Endothelial cell of umbilical vein (primary cell): ENCODE results near the gene HECTD3. TPM values are rescaled to one million over a fixed set of nuclear protein-coding genes. Genes with fewer than 3 reads are reported as not detected.

ENCODE experiments used
- BruUV-seq: library from RNA; stranded (reverse); fragments of 400-500 nt; replicated peaks from 2 replicates; lab custom pipeline; 2021; lab: Mats Ljungman, UMichigan
- CTCF ChIA-PET: fragments of 300-600, 350-600 bp; sonication (Branson Sonifier 250); formaldehyde crosslinking; loops from one replicate; lab custom pipeline; 2021; ENCODE audit warnings: antibody characterized with exemption, inconsistent platforms; lab: Charles Lee
- POLR2A ChIA-PET: fragments of 300-600, 350-600 bp; sonication (Branson Sonifier 250); formaldehyde crosslinking; loops from one replicate; lab custom pipeline; 2021; ENCODE audit warnings: antibody characterized with exemption, inconsistent platforms; lab: Charles Lee
- DNase-seq: peaks from one replicate; pipeline ENCODE4 v3.0.0-alpha.2; 2011; ENCODE audit warnings: low read depth, low spot score
- FAIRE-seq: peaks from 2 replicates; lab custom pipeline; 2011; peaks lifted over from hg19 to GRCh38; lab: Jason Lieb, UNC
- H2AFZ ChIP-seq: 2 replicates; pipeline ENCODE4 v1.6.0; 2012; ENCODE audit warnings: low read depth, low read length, control low read depth, inconsistent platforms
- H3K27ac ChIP-seq: 2 replicates; pipeline ENCODE4 v1.5.1; 2011; ENCODE audit warnings: low read depth, mild to moderate bottlenecking, control low read depth, low read length, moderate library complexity; ENCODE audit not compliant: insufficient read depth
- H3K27me3 ChIP-seq, 2 experiments: 2 replicates each; pipeline versions ENCODE4 v1.6.0 to v1.6.1; 2011; ENCODE audit warnings: low read length in 2 of 2, mixed read lengths in 1 of 2; ENCODE audit not compliant: control insufficient read depth in 2 of 2, insufficient read depth in 2 of 2
- H3K36me3 ChIP-seq, 2 experiments: 2 replicates in 1 of 2; 3 replicates in 1 of 2; pipeline ENCODE4 v1.5.1; 2011; ENCODE audit warnings: low read length in 2 of 2, mild to moderate bottlenecking in 1 of 2, moderate library complexity in 1 of 2; ENCODE audit not compliant: control insufficient read depth in 2 of 2, insufficient read depth in 2 of 2; ENCODE audit errors: extremely low read depth in 1 of 2
- H3K4me1 ChIP-seq: 3 replicates; pipeline ENCODE4 v1.5.1; 2011; ENCODE audit warnings: mild to moderate bottlenecking, low read length; ENCODE audit not compliant: control insufficient read depth, insufficient read depth; ENCODE audit errors: extremely low read depth
- H3K4me2 ChIP-seq: 2 replicates; pipeline ENCODE4 v1.6.1; 2011; ENCODE audit warnings: low read length, control low read depth, mixed read lengths; ENCODE audit not compliant: insufficient read depth
- H3K4me3 ChIP-seq, 3 experiments: fragments of 200-600 bp in 1 of 3; sonication (generic), shearing (Covaris generic) in 1 of 3; replicated peaks in 1 of 3; 2 replicates each; pipeline ENCODE4 v1.5.1; 2011 to 2016; ENCODE audit warnings: control low read depth in 3 of 3, low read length in 3 of 3, mild to moderate bottlenecking in 2 of 3, inconsistent platforms in 1 of 3, low read depth in 1 of 3, moderate library complexity in 1 of 3; ENCODE audit not compliant: insufficient read depth in 1 of 3
- H3K79me2 ChIP-seq: 2 replicates; pipeline ENCODE4 v1.6.0; 2012; ENCODE audit warnings: low read length, inconsistent platforms; ENCODE audit not compliant: control insufficient read depth, insufficient read depth
- H3K9ac ChIP-seq: replicated peaks from 2 replicates; pipeline ENCODE3; 2011; ENCODE audit warnings: low read length, control low read depth; ENCODE audit not compliant: insufficient read depth; ENCODE audit errors: extremely low read depth
- H3K9me1 ChIP-seq: replicated peaks from 3 replicates; pipeline ENCODE4 v1.6.0; 2011; ENCODE audit warnings: mild to moderate bottlenecking, low read length; ENCODE audit not compliant: control insufficient read depth, insufficient read depth; ENCODE audit errors: extremely low read depth
- H3K9me3 ChIP-seq: replicated peaks from 2 replicates; pipeline ENCODE4 v1.5.1; 2012; ENCODE audit warnings: low read length, inconsistent platforms; ENCODE audit not compliant: control insufficient read depth, insufficient read depth
- H4K20me1 ChIP-seq: replicated peaks from 2 replicates; pipeline ENCODE3; 2011; ENCODE audit warnings: mild to moderate bottlenecking, low read length; ENCODE audit not compliant: control insufficient read depth, insufficient read depth; ENCODE audit errors: extremely low read depth
- EZH2 ChIP-seq: IDR thresholded peaks from 2 replicates; pipeline ENCODE4 v1.6.1; 2012; ENCODE audit warnings: borderline replicate concordance, low read depth, mild to moderate bottlenecking, moderate library complexity, low read length, inconsistent platforms; ENCODE audit not compliant: severe bottlenecking
- FOS ChIP-seq: IDR thresholded peaks from 2 replicates; pipeline ENCODE4 v1.6.1; 2011; ENCODE audit warnings: mild to moderate bottlenecking, low read length, moderate library complexity, borderline replicate concordance; ENCODE audit not compliant: insufficient read depth
- GATA2 ChIP-seq: IDR thresholded peaks from 2 replicates; pipeline ENCODE4 v1.7.0; 2011; ENCODE audit warnings: low read depth, mild to moderate bottlenecking, moderate library complexity, mixed read lengths, low read length; ENCODE audit not compliant: insufficient read length, insufficient read depth
- JUN ChIP-seq: IDR thresholded peaks from 2 replicates; pipeline ENCODE4 v1.6.1; 2011; ENCODE audit warnings: borderline replicate concordance, low read depth; ENCODE audit not compliant: insufficient read length, insufficient read depth
- MYC ChIP-seq: IDR thresholded peaks from one replicate; pipeline ENCODE4 v1.6.1; 2011; ENCODE audit warnings: mild to moderate bottlenecking, low read depth, low read length
- POLR2A ChIP-seq: IDR thresholded peaks from 2 replicates; pipeline ENCODE4 v1.6.1; 2012; ENCODE audit warnings: low read depth, mild to moderate bottlenecking, control low read depth, low read length
- POLR2AphosphoS5 ChIP-seq: IDR thresholded peaks from 2 replicates; pipeline ENCODE4 v1.6.1; 2012; ENCODE audit warnings: low read depth, mild to moderate bottlenecking, control low read depth, low read length, moderate library complexity; ENCODE audit not compliant: insufficient read depth
- dilution Hi-C: fragments of 300-500 bp; cut with MboI; formaldehyde crosslinking; loops from one replicate; pipeline ENCODE4 v1.15.0; 2019; ENCODE audit warnings: low sequenced_read_pairs; ENCODE audit not compliant: extremely low pct_ligation_motif_present
- intact Hi-C: fragments of 100-400 bp; cut with micrococcal nuclease; formaldehyde crosslinking; loops from one replicate; pipeline ENCODE4 v1.10.0; 2022
- polyA plus RNA-seq, 4 experiments: library from polyadenylated mRNA; depleted of rRNA in 3 of 4; stranded (reverse) in 3 of 4; unstranded in 1 of 4; fragments of >200 nt; gene quantifications; 2 replicates each; pipeline versions ENCODE4 v1.2.1 to v1.2.3, GENCODE V29; 2011 to 2012; ENCODE audit warnings: missing spikeins in 1 of 4
- total RNA-seq: library from RNA; stranded (reverse); gene quantifications from 2 replicates; pipeline ENCODE4 v1.2.3, GENCODE V29; 2021
- TF ChIP-seq, protein P1 (sequence below), 2 donors: IDR thresholded peaks; 1 replicate in 1 of 2; 2 replicates in 1 of 2; pipeline ENCODE4 v1.5.1; 2011; ENCODE audit warnings: low read length in 2 of 2, mild to moderate bottlenecking in 2 of 2, moderate library complexity in 2 of 2, control low read depth in 1 of 2, inconsistent platforms in 1 of 2, low read depth in 1 of 2; ENCODE audit not compliant: insufficient read depth in 1 of 2; ENCODE audit errors: extremely low read depth in 1 of 2
- TF ChIP-seq, protein P2 (sequence below): IDR thresholded peaks from 2 replicates; pipeline ENCODE4 v1.6.1; 2011; ENCODE audit not compliant: insufficient read depth, insufficient read length

Gene HECTD3
- total and polyA plus RNA-seq, 2 donors (not counting 3 experiments of a cell fraction or from before 2014, with no cell fraction given): 80.0 to 114 TPM

DNA sequence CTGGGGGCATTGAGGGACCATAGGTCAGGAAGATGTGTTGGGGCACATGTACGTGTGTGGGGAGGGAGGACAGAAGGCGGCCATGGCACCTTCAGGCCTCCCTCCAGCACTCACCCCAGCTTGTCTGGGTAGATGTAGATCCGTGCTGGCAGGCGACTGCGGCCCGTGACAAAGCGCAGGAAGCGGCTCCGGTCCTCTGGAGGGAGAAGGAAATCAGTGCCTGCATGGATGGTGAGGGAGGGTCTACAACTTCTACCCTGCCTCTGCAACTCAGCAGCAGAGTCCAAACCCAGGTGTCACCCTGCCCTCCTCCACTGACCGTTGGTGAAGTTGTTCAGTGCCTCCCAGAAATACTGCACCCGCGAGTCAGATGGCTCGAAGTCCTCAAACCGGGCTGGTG, 7.4 kb downstream of the HECTD3 start:
- intact Hi-C loops (no loop called here), dilution Hi-C loops (no loop called here)
- no TSS peak for BruUV-seq
- Histone ChIP-seq H3K9me3 (no peaks in the 10 kb centered on the region), H2AFZ (no peak overlapping the region), H3K27me3 (no peaks in the 10 kb centered on the region), H3K4me1 (no peaks in the 10 kb centered on the region), H3K4me3 (no peak overlapping the region), H3K79me2 (no peaks in the 10 kb centered on the region), H3K9ac (no peak overlapping the region), H3K36me3 (peaks cover 11 to 61% of the 10 kb centered on the region in 2 experiments), H3K27ac (no peak overlapping the region), H3K9me1 (no peaks in the 10 kb centered on the region), H3K4me2 (no peak overlapping the region), H4K20me1 (no peaks in the 10 kb centered on the region)
- DNase-seq (no peak), FAIRE-seq (no peak)
- TF ChIP-seq GATA2: no peak
- TF ChIP-seq FOS: no peak
- TF ChIP-seq EZH2: no peak
- TF ChIP-seq JUN: no peak
- no peak for TF ChIP-seq POLR2AphosphoS5
- no peak for TF ChIP-seq POLR2A
- TF ChIP-seq, protein P1, sequence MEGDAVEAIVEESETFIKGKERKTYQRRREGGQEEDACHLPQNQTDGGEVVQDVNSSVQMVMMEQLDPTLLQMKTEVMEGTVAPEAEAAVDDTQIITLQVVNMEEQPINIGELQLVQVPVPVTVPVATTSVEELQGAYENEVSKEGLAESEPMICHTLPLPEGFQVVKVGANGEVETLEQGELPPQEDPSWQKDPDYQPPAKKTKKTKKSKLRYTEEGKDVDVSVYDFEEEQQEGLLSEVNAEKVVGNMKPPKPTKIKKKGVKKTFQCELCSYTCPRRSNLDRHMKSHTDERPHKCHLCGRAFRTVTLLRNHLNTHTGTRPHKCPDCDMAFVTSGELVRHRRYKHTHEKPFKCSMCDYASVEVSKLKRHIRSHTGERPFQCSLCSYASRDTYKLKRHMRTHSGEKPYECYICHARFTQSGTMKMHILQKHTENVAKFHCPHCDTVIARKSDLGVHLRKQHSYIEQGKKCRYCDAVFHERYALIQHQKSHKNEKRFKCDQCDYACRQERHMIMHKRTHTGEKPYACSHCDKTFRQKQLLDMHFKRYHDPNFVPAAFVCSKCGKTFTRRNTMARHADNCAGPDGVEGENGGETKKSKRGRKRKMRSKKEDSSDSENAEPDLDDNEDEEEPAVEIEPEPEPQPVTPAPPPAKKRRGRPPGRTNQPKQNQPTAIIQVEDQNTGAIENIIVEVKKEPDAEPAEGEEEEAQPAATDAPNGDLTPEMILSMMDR (IDR thresholded peaks at IDR 0.05; ENCODE audit: extremely low read depth in 1 of 2, insufficient read depth in 1 of 2, low read depth in 1 of 2, low read length in 2 of 2): no peak
- no peak for TF ChIP-seq MYC
- TF ChIP-seq, protein P2, sequence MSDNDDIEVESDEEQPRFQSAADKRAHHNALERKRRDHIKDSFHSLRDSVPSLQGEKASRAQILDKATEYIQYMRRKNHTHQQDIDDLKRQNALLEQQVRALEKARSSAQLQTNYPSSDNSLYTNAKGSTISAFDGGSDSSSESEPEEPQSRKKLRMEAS: no peak
- POLR2A ChIA-PET: no interaction called here
- CTCF ChIA-PET: interaction anchor here (1.5 kb wide), 1 partner anchor 168 kb away, joined by 5 read pairs; no protein-coding TSS in a partner anchor
